ENCODE results near the gene VAMP5. TPM values are rescaled to one million over a fixed set of nuclear protein-coding genes. Genes with fewer than 3 reads are reported as not detected.

The VAMP5 gene
- total RNA-seq, 1 experiment from 2014 or later: 0.59 TPM

- H3K4me3 Mint-ChIP-seq: no peak overlapping the region
- no peak overlapping the region for H2AFZ ChIP-seq (ENCODE audit: low read length)
- H3K27ac ChIP-seq (ENCODE audit: insufficient read length, low read depth, low read length): no peak overlapping the region
Measured at GRCh38 chr2:85584857-85585780, 888 bp downstream of the VAMP5 start.

More at GRCh38 chr2:85584857-85585780, 888 bp downstream of the VAMP5 start:
- H3K4ac ChIP-seq (ENCODE audit: low read depth, low read length): no peak overlapping the region
- H3T11ph ChIP-seq (ENCODE audit: low read length): no peak overlapping the region
- H3K4me2 ChIP-seq (ENCODE audit: insufficient read depth, insufficient read length, low read length): peak overlapping the region; percentile 48
- H2BK20ac ChIP-seq (ENCODE audit: low read depth, low read length, poor library complexity, severe bottlenecking): no peak overlapping the region
- no peak overlapping the region for H3K56ac ChIP-seq (ENCODE audit: insufficient read length, low read depth, low read length)
- no peak overlapping the region for H3K23ac ChIP-seq (ENCODE audit: insufficient read length, low read depth, low read length)
- H4K20me1 ChIP-seq (ENCODE audit: control insufficient read depth, insufficient read depth, insufficient read length): no peaks in the 10 kb centered on the region
- H4K5ac ChIP-seq (ENCODE audit: insufficient read length, low read depth, low read length): no peak overlapping the region
- H3K9me3 ChIP-seq (ENCODE audit: control insufficient read depth, low read depth, low read length): no peaks in the 10 kb centered on the region
- H3K27me3 Mint-ChIP-seq (ENCODE audit: low read depth): peaks cover 22% of the 10 kb centered on the region
- H3K27ac Mint-ChIP-seq: no peak overlapping the region
- peaks cover 5% of the 10 kb centered on the region; the same call in 1 of the 2 replicates for H3K27me3 ChIP-seq (ENCODE audit: insufficient read depth, low read length)
- H3K4me1 ChIP-seq (ENCODE audit: insufficient read depth, low read length): no peaks in the 10 kb centered on the region; the same call in 1 of the 2 replicates
- no peak overlapping the region for H2BK12ac ChIP-seq (ENCODE audit: insufficient read length, low read depth, low read length)
- H2BK120ac ChIP-seq (ENCODE audit: low read depth, low read length, poor library complexity, severe bottlenecking): no peak overlapping the region
- H3K9me3 Mint-ChIP-seq: no peaks in the 10 kb centered on the region; a peak in 1 of 5 replicates
- peaks cover 7% of the 10 kb centered on the region for H3K23me2 ChIP-seq (ENCODE audit: insufficient read length, low read depth, low read length, poor library complexity, severe bottlenecking)
- no peaks in the 10 kb centered on the region; a peak in 2 of 7 replicates for H3K36me3 Mint-ChIP-seq (ENCODE audit: insufficient read depth in 1 of 3, low read depth in 3 of 3)
- H2AK5ac ChIP-seq (ENCODE audit: insufficient read length, low read length): no peak overlapping the region
- TF ChIP-seq CTCF (conservative IDR thresholded peaks at IDR 0.05): no peak
- H3K18ac ChIP-seq (ENCODE audit: insufficient read length, low read depth, low read length): no peak overlapping the region
- H3K79me1 ChIP-seq (ENCODE audit: insufficient read depth, low read depth, low read length, poor library complexity, severe bottlenecking): no peaks in the 10 kb centered on the region
- no CpG with 5 or more reads among the region's 9 CpGs for whole genome bisulfite sequencing (ENCODE audit: extremely low coverage, insufficient read length, low lambda C conversion rate)
- no peak overlapping the region for H2BK5ac ChIP-seq (ENCODE audit: insufficient read length, low read length)
- H4K91ac ChIP-seq (ENCODE audit: insufficient read length, low read depth, low read length): no peak overlapping the region
- peaks cover 0 to 2% of the 10 kb centered on the region in 2 experiments; a peak in 1 of 4 replicates for H3K4me1 Mint-ChIP-seq
- no peak for DNase-seq
- no peak overlapping the region for H3K9ac ChIP-seq (ENCODE audit: extremely low read depth, insufficient read length, low read length)
- H3K14ac ChIP-seq (ENCODE audit: insufficient read depth, low read length): no peak overlapping the region
- no peak overlapping the region for H2BK15ac ChIP-seq (ENCODE audit: low read depth, low read length)
- no peak overlapping the region for H4K8ac ChIP-seq (replicated peaks; ENCODE audit: insufficient read length, low read depth, low read length)
- no peaks in the 10 kb centered on the region for H3K79me2 ChIP-seq (ENCODE audit: insufficient read depth, low read length)

Measured in H9 (cell line).